Lower lobe of right lung (tissue), 2 donors: ENCODE results near the gene MFAP2. TPM values are rescaled to one million over a fixed set of nuclear protein-coding genes. Genes with fewer than 3 reads are reported as not detected.
A peak's percentile ranks its signal among the peaks of the same experiment; 100 is the strongest.

Experiments
- ATAC-seq, 2 donors: fragments of 200-7000 bp; cut with Tn5 transposase; one replicate each; pipeline ENCODE4 v1.9.1; 2020 to 2022; ENCODE audit warnings: mild to moderate bottlenecking in 2 of 2, moderate library complexity in 2 of 2
- DNase-seq: peaks from one replicate; pipeline ENCODE4 v3.0.0-alpha.2; 2020
- H3K27ac ChIP-seq: fragments of 200-600 bp; one replicate; pipeline ENCODE4 v1.8.0; 2022
- H3K27me3 ChIP-seq: fragments of 200-600 bp; one replicate; pipeline ENCODE4 v1.8.0; 2022; ENCODE audit warnings: low read depth
- H3K36me3 ChIP-seq: fragments of 200-600 bp; one replicate; pipeline ENCODE4 v1.8.0; 2022; ENCODE audit warnings: mild to moderate bottlenecking
- H3K4me1 ChIP-seq: fragments of 200-600 bp; one replicate; pipeline ENCODE4 v1.8.0; 2022
- H3K4me3 ChIP-seq: fragments of 200-600 bp; one replicate; pipeline ENCODE4 v1.8.0; 2022; ENCODE audit warnings: mild to moderate bottlenecking
- H3K9me3 ChIP-seq: fragments of 200-600 bp; one replicate; pipeline ENCODE4 v1.8.0; 2022
- intact Hi-C: fragments of 100-400 bp; cut with DNase I; formaldehyde crosslinking; loops from one replicate; pipeline ENCODE4 v1.11.0; 2022
- total RNA-seq: library from RNA; stranded (reverse); fragmentation: NEBNext Ultra II Directional; extraction: Animal tissue kit (Norgen Biotek cat#: 25700); gene quantifications from one replicate; pipeline ENCODE4 v1.2.1, GENCODE V29; 2021
- TF ChIP-seq, protein P1 (sequence below): fragments of 200-600 bp; IDR thresholded peaks from one replicate; pipeline ENCODE4 v1.8.0; 2022; ENCODE audit warnings: antibody characterized with exemption, mild to moderate bottlenecking
- donor health status: DM: no; HTN: yes; CAD: no; lungs with severe emphysema.

MFAP2 gene
- total RNA-seq, 1 donor from 2014 or later, result 11.9 TPM

- intact Hi-C loops, result no loop called here
Observed at GRCh38 chr1:17017435-17017834, 37.0 kb upstream of the MFAP2 start.

DNA sequence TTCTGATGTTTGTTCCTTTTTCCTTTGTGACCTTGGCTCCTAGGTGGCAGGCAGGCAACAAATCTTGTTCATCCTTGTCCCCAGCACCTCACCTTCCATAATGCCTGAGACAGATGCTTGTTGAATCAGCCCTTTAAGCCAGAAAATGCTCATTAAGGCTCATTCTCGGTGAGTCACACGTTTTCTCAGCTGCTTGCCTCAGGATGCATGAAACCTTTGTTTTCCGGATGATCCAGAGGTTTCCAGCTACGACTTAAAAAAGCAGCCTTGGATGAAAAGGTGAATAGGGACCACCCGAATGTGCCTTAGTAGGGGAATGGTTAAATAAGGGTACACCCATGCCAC, 35.9 kb upstream of the MFAP2 start:
- TF ChIP-seq, protein P1, sequence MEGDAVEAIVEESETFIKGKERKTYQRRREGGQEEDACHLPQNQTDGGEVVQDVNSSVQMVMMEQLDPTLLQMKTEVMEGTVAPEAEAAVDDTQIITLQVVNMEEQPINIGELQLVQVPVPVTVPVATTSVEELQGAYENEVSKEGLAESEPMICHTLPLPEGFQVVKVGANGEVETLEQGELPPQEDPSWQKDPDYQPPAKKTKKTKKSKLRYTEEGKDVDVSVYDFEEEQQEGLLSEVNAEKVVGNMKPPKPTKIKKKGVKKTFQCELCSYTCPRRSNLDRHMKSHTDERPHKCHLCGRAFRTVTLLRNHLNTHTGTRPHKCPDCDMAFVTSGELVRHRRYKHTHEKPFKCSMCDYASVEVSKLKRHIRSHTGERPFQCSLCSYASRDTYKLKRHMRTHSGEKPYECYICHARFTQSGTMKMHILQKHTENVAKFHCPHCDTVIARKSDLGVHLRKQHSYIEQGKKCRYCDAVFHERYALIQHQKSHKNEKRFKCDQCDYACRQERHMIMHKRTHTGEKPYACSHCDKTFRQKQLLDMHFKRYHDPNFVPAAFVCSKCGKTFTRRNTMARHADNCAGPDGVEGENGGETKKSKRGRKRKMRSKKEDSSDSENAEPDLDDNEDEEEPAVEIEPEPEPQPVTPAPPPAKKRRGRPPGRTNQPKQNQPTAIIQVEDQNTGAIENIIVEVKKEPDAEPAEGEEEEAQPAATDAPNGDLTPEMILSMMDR, result no peak

More at GRCh38 chr1:17017435-17017834, 37.0 kb upstream of the MFAP2 start:
- no peak for DNase-seq
- H3K4me1 ChIP-seq, result peaks cover 6% of the 10 kb centered on the region
- TF ChIP-seq, protein P1, result no peak
- no peaks in the 10 kb centered on the region for H3K9me3 ChIP-seq
- ATAC-seq, result no peak
- no peaks in the 10 kb centered on the region for H3K27me3 ChIP-seq
- H3K4me3 ChIP-seq, result no peak overlapping the region
- peaks cover 49% of the 10 kb centered on the region for H3K36me3 ChIP-seq
- no peak overlapping the region for H3K27ac ChIP-seq

GRCh38 chr1:17014671-17015567, 34.5 kb upstream of the MFAP2 start:
- intact Hi-C loops, result no loop called here
- DNase-seq, result peak; percentile 5

More for the DNA sequence above, 35.9 kb upstream of the MFAP2 start:
- Histone ChIP-seq H3K36me3 (peaks cover 37% of the 10 kb centered on the region), H3K9me3 (no peaks in the 10 kb centered on the region), H3K27ac (no peak overlapping the region), H3K4me3 (no peak overlapping the region), H3K4me1 (peaks cover 12% of the 10 kb centered on the region), H3K27me3 (no peaks in the 10 kb centered on the region)
- no peak for DNase-seq
- no peak for ATAC-seq
- intact Hi-C loops, result no loop called here

GRCh38 chr1:17013491-17014320, 33.3 kb upstream of the MFAP2 start:
- Histone ChIP-seq H3K9me3 (no peaks in the 10 kb centered on the region), H3K27ac (no peak overlapping the region), H3K4me1 (peaks cover 37% of the 10 kb centered on the region), H3K4me3 (no peak overlapping the region), H3K36me3 (peaks cover 12% of the 10 kb centered on the region), H3K27me3 (no peaks in the 10 kb centered on the region)
- TF ChIP-seq, protein P1, result no peak
- peak; percentile 73 for DNase-seq
- intact Hi-C loops, result no loop called here
- ATAC-seq, result peak in 1 of 2 donors; percentile 5

More at GRCh38 chr1:17014671-17015567, 34.5 kb upstream of the MFAP2 start:
- Histone ChIP-seq H3K36me3 (peaks cover 24% of the 10 kb centered on the region), H3K27me3 (no peaks in the 10 kb centered on the region), H3K4me3 (no peak overlapping the region), H3K27ac (no peak overlapping the region), H3K9me3 (no peaks in the 10 kb centered on the region), H3K4me1 (peaks cover 26% of the 10 kb centered on the region)
- ATAC-seq, result no peak
- TF ChIP-seq, protein P1, result no peak

GRCh38 chr1:17012775-17013490, 32.5 kb upstream of the MFAP2 start:
- peaks cover 4% of the 10 kb centered on the region for H3K36me3 ChIP-seq
- no peak for ATAC-seq
- H3K27me3 ChIP-seq, result no peaks in the 10 kb centered on the region
- peak; percentile 20 for DNase-seq
- peaks cover 37% of the 10 kb centered on the region for H3K4me1 ChIP-seq
- no peak overlapping the region for H3K4me3 ChIP-seq
- intact Hi-C loops, result no loop called here
- H3K9me3 ChIP-seq, result no peaks in the 10 kb centered on the region
- TF ChIP-seq, protein P1, result no peak
- no peak overlapping the region for H3K27ac ChIP-seq
